GM12873 (cell line): ENCODE results near the gene ADCY5.

Source experiments
- CTCF ChIP-seq: IDR thresholded peaks from 2 replicates; pipeline ENCODE4 v1.5.1; 2012; ENCODE audit warnings: low read depth, mild to moderate bottlenecking, moderate library complexity, low read length, control low read depth; ENCODE audit not compliant: insufficient read depth; ENCODE audit errors: missing control alignments

Gene ADCY5

DNA sequence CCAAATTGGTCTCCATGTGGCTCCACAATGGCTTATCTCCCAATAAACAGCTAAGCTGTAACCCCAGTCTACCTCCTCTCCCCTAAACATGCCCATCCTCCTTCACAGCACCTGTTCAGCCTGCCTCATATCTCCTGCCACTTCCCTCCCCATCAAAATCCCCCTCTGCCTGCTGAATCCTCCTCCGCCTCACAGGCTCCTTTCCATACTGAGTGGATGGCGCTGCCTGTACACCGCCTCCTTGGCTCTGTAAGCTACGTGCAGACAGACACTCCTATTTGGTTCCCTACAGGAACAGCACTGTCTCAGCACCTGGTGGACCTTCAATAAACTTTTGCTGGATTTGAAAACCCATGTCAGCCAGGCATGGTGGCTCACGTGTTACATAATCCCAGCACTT, 53.7 kb downstream of the ADCY5 start:
- no peak for TF ChIP-seq CTCF

GRCh38 chr3:123394391-123395020, 54.4 kb downstream of the ADCY5 start:
- TF ChIP-seq CTCF, result no peak

DNA sequence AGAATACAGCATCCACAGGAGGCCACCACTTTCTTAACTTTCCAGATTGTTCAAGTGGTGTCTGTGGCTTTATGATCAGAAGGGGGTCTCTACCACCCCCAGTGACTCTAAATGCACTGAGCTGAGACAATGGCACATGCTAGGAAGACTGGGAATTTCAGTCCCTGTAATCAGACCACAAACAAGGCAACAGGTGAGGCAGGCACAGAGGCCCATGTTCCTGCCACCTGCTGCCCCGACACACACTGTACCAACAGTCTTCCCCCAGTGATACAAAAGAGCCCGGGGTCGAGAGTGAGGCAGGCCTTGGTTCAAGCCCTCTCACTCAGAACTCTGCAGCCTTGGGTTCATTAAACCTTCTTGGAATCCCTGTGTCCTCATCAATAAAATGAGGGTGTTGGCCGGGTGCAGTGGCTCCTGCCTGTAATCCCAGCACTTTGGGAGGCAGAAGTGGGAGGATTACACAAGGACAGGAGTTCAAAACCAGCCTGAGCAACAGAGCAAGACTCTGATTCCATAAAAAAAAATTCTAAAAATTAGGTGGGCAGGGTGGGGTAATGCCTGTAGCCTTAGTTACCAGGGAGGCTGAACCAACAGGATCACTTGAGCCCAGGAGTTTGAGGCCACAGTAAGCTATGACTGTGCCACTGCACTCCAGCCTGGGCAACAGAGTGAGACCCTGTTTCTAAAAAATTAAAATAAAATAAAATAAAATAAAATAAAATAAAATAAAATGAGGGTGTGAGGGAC, 55.8 kb downstream of the ADCY5 start:
- no peak for TF ChIP-seq CTCF

DNA sequence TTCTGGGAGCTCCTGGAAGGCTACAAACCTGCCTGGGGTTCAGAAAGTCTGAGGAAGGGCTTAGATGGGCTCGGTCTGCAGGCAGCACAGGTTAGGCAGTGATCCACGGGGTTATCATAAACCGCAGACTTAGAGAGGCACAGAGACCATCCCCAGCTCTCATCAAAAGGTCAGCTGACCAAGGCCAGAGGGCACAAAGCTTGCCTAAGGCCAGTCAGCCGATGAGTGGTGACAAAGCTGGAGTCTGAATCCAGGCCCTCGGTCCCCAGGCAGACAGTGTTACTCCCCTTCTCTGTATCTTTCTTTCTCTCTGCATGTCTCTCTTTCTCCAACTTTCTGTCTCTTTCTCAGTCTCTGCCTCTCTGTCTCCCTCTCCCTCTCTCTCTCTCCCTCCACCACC, 56.5 kb downstream of the ADCY5 start:
- TF ChIP-seq CTCF, result no peak

DNA sequence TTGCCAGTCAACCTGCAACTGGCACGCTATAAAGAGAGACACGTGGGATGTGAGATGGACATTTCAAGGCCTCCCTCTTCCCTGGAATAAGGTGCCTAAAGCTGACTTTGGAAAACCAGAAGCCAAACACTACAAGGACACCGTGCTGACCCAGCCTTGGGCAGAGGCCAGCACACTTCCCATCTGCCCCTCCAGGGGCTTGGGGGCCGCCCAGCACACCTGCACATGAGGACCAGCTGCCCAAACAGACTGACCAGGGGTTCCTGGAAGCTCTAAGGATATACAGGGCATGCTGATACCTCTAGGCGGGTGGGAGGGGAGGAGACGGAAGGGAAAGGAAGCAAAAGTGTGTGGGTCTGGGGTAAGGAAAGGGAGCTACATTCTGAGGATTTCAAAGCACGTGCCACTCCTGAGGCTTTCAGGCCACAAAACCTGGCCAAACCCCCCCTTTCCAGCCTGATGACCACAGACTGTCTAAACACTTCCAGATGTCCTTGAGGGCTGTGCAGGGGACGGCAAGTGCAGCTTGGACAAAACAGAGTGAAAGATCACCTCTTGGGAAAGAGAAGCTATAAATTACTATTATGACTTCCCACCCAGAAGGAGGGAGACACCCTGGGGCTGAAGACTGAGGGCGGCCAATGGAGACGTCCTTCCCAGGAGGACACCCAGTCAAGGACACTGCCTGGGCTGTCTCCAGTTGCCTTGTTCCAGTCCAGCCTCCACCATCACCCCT, 57.9 kb downstream of the ADCY5 start:
- TF ChIP-seq CTCF, result no peak

GRCh38 chr3:123389628-123389918, 59.3 kb downstream of the ADCY5 start:
- no peak for TF ChIP-seq CTCF
